HepG2 (cell line): ENCODE data around the gene PLPPR3. TPM values are rescaled to one million over a fixed set of nuclear protein-coding genes. Genes with fewer than 3 reads are reported as not detected.

Source experiments
- ATAC-seq: fragments of 200-7000 bp; cut with Tn5 transposase; 3 replicates; pipeline ENCODE4 v1.9.1; 2020; ENCODE audit warnings: mild to moderate bottlenecking, moderate library complexity
- BruUV-seq: library from RNA; stranded (reverse); fragments of 400-500 nt; replicated peaks from 2 replicates; lab custom pipeline; 2021; lab: Mats Ljungman, UMichigan
- CTCF ChIA-PET: fragments of 300-600 bp; formaldehyde crosslinking; extraction: SDS; loops from one replicate; lab custom pipeline; 2021; ENCODE audit warnings: low total read pairs, inconsistent platforms, low intra/inter-chr PET ratio; lab: Yijun Ruan, JAX
- POLR2A ChIA-PET: fragments of 350-600 bp; sonication (Branson Sonifier 250); formaldehyde crosslinking; loops from one replicate; lab custom pipeline; 2020; ENCODE audit warnings: antibody characterized with exemption, inconsistent platforms; lab: Yijun Ruan, JAX
- DNase-seq: peaks from one replicate; pipeline ENCODE4 v3.0.0-alpha.2; 2015; ENCODE audit warnings: low spot score
- FAIRE-seq: peaks from 3 replicates; lab custom pipeline; 2011; peaks lifted over from hg19 to GRCh38; lab: Jason Lieb, UNC
- H2AFZ ChIP-seq: one replicate; pipeline ENCODE4 v1.6.1; 2011; ENCODE audit warnings: low read length, inconsistent platforms
- H3K27ac ChIP-seq: fragments of 300-600 bp; 3 replicates; pipeline ENCODE4 v1.8.0; 2011; ENCODE audit warnings: mixed run types, mild to moderate bottlenecking, mixed read lengths, low read length, inconsistent platforms; ENCODE audit not compliant: insufficient read depth; ENCODE audit errors: extremely low read length
- H3K27me3 ChIP-seq, 2 experiments: fragments of 200-600 bp in 1 of 2; 2 replicates in 1 of 2; 3 replicates in 1 of 2; pipeline versions ENCODE4 v1.6.0 to v1.8.0; 2011; ENCODE audit warnings: low read length in 2 of 2, mild to moderate bottlenecking in 2 of 2, moderate library complexity in 2 of 2, inconsistent platforms in 1 of 2; ENCODE audit not compliant: insufficient read depth in 2 of 2, control insufficient read depth in 1 of 2
- H3K36me3 ChIP-seq, 2 experiments: fragments of 200-600 bp in 1 of 2; replicated peaks in 1 of 2; 2 replicates in 1 of 2; 3 replicates in 1 of 2; pipeline versions ENCODE4 v1.5.1 to v1.8.0; 2011; ENCODE audit warnings: low read length in 2 of 2, inconsistent platforms in 1 of 2; ENCODE audit not compliant: insufficient read depth in 2 of 2, control insufficient read depth in 1 of 2
- H3K4me1 ChIP-seq: 2 replicates; pipeline ENCODE4 v1.5.1; 2012; ENCODE audit warnings: low read length, inconsistent platforms; ENCODE audit not compliant: insufficient read depth
- H3K4me2 ChIP-seq: 2 replicates; pipeline ENCODE4 v1.6.0; 2011; ENCODE audit warnings: low read depth, low read length, inconsistent platforms
- H3K4me3 ChIP-seq, 3 experiments: fragments of 200-600 bp in 1 of 3; sonication (generic), shearing (Covaris generic) in 1 of 3; replicated peaks in 1 of 3; 2 replicates each; pipeline ENCODE4 v1.5.1; 2011 to 2016; ENCODE audit warnings: low read length in 3 of 3, inconsistent platforms in 2 of 3, low read depth in 2 of 3, mild to moderate bottlenecking in 2 of 3, control low read depth in 1 of 3, mixed read lengths in 1 of 3; ENCODE audit not compliant: insufficient read depth in 1 of 3
- H3K79me2 ChIP-seq: one replicate; pipeline ENCODE4 v1.6.1; 2011; ENCODE audit warnings: low read length, inconsistent platforms; ENCODE audit not compliant: insufficient read depth
- H3K9ac ChIP-seq: 2 replicates; pipeline ENCODE4 v1.6.0; 2011; ENCODE audit warnings: mild to moderate bottlenecking, low read depth, low read length, inconsistent platforms; ENCODE audit not compliant: insufficient read depth
- H3K9me3 ChIP-seq: 2 replicates; pipeline ENCODE4 v1.5.1; 2012; ENCODE audit warnings: mild to moderate bottlenecking, low read length
- H4K20me1 ChIP-seq: 2 replicates; pipeline ENCODE4 v1.6.0; 2011; ENCODE audit warnings: inconsistent platforms, mild to moderate bottlenecking, low read length, moderate library complexity; ENCODE audit not compliant: insufficient read depth
- FIP1L1 ChIP-seq: fragments of 200-400 bp; formaldehyde crosslinking; IDR thresholded peaks from 2 replicates; pipeline ENCODE4 v1.6.1; 2018; ENCODE audit warnings: low read depth, mild to moderate bottlenecking, low read length, moderate library complexity, borderline replicate concordance; ENCODE audit not compliant: insufficient read depth
- HNF4G ChIP-seq, 2 experiments: sonication (generic) in 1 of 2; formaldehyde crosslinking in 1 of 2; IDR thresholded peaks; 2 replicates each; pipeline versions ENCODE4 v1.4.0 to v1.6.1; 2011 to 2020; ENCODE audit warnings: borderline replicate concordance in 2 of 2, low read depth in 2 of 2, mild to moderate bottlenecking in 2 of 2, low read length in 1 of 2, missing genetic modification reagents in 1 of 2, moderate library complexity in 1 of 2
- U2AF2 ChIP-seq: fragments of 200-400 bp; formaldehyde crosslinking; IDR thresholded peaks from 2 replicates; pipeline ENCODE4 v1.6.1; 2017; ENCODE audit warnings: low read depth, mild to moderate bottlenecking, low read length
- ZNF441 ChIP-seq: sonication (generic); formaldehyde crosslinking; IDR thresholded peaks from 2 replicates; pipeline ENCODE4 v1.7.0; 2021; ENCODE audit warnings: missing genetic modification reagents, borderline replicate concordance
- WGBS: methylation state at CpG from one replicate; pipeline ENCODE4 v1.1.6; 2017; ENCODE audit warnings: low lambda C conversion rate; 5-methylcytosine and 5-hydroxymethylcytosine counted together
- in situ Hi-C: cut with HindIII; loops from 2 replicates; pipeline ENCODE4 v1.10.0; 2017; ENCODE audit warnings: low pct_unique_long_range_greater_than_20kb; ENCODE audit not compliant: extremely low pct_ligation_motif_present
- intact Hi-C: fragments of 100-400 bp; cut with micrococcal nuclease; formaldehyde crosslinking; loops from one replicate; pipeline ENCODE4 v1.10.0; 2022; ENCODE audit not compliant: unreplicated experiment
- polyA plus RNA-seq, 8 experiments: library from polyadenylated mRNA; depleted of rRNA in 3 of 8; stranded (reverse) in 7 of 8; unstranded in 1 of 8; fragments of >200 nt; fragmentation: Illumina TruSeq in 4 of 8; extraction: Trizol in 4 of 8; gene quantifications; 2 replicates each; pipeline versions ENCODE4 v1.2.1 to v1.2.3, GENCODE V29; 2011 to 2016; ENCODE audit warnings: low read depth in 4 of 8, missing spikeins in 1 of 8, mixed read lengths in 1 of 8; ENCODE audit not compliant: insufficient read depth in 1 of 8
- total RNA-seq, 5 experiments: library from RNA; depleted of rRNA; stranded (reverse); fragments of >200 nt; fragmentation: Illumina TruSeq; extraction: Trizol; gene quantifications; 2 replicates each; pipeline ENCODE4 v1.2.3, GENCODE V29; 2016; ENCODE audit warnings: low read depth in 1 of 5
- TF ChIP-seq, protein P1 (sequence below), 2 experiments: sonication (generic) in 1 of 2; formaldehyde crosslinking in 1 of 2; IDR thresholded peaks; 2 replicates each; pipeline versions ENCODE4 v1.4.0 to v1.6.1; 2018 to 2020; ENCODE audit warnings: missing genetic modification reagents in 2 of 2, borderline replicate concordance in 1 of 2, low read depth in 1 of 2, mild to moderate bottlenecking in 1 of 2, missing biosample characterization in 1 of 2
- TF ChIP-seq, protein P2 (sequence below): IDR thresholded peaks from 2 replicates; pipeline ENCODE4 v1.6.1; 2016; ENCODE audit warnings: missing compliant biosample characterization, missing genetic modification reagents, borderline replicate concordance
- TF ChIP-seq, protein P3 (sequence below): sonication (generic); formaldehyde crosslinking; IDR thresholded peaks from 2 replicates; pipeline ENCODE4 v1.4.0; 2020; ENCODE audit warnings: mild to moderate bottlenecking, missing genetic modification reagents
- TF ChIP-seq, protein P4 (sequence below): IDR thresholded peaks from 2 replicates; pipeline ENCODE4 v1.6.1; 2016; ENCODE audit warnings: mild to moderate bottlenecking
- TF ChIP-seq, protein P5 (sequence below): sonication (generic); formaldehyde crosslinking; IDR thresholded peaks from 2 replicates; pipeline ENCODE4 v1.8.0; 2022; ENCODE audit warnings: missing genetic modification reagents, mild to moderate bottlenecking, inconsistent platforms, borderline replicate concordance

The PLPPR3 gene
- total and polyA plus RNA-seq, 2 of the 13 experiments (the other 11 are each of a cell fraction or from before 2014, with no cell fraction given): 0.07 to 0.16 TPM

DNA sequence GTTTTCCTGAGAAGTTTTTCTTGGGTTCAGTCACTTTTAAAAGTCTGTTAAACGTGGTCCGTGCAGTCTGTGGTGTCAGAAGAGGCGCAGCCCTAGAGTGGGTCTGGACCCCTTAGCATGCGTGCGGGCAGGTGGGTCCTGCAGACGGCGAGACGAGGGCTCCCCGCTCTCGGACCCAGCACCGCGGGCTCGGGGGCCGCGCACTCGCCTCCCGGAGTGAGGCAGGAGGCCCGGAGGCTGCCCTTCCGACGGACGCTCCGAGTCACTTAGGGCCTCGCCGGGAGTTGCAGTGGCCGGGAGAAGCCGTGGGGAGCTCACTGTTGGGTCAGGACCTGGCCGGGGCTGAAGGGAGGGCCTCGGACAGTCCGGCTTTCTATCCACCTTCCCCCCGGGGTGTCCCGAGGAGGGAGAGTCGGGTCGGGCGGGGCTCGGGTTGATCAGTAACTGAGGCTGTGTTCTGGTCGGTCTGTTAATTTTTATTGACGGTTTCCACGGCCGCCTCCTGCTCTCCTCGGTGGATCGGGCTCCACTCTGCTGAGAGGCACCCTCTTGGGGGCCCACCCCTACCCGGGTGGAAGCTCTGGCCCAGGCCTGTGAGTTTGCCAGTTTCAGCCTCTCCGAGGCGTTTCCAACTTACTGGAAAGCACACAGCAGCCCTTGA, 23.2 kb downstream of the PLPPR3 start (continued):
- TF ChIP-seq, protein P1, sequence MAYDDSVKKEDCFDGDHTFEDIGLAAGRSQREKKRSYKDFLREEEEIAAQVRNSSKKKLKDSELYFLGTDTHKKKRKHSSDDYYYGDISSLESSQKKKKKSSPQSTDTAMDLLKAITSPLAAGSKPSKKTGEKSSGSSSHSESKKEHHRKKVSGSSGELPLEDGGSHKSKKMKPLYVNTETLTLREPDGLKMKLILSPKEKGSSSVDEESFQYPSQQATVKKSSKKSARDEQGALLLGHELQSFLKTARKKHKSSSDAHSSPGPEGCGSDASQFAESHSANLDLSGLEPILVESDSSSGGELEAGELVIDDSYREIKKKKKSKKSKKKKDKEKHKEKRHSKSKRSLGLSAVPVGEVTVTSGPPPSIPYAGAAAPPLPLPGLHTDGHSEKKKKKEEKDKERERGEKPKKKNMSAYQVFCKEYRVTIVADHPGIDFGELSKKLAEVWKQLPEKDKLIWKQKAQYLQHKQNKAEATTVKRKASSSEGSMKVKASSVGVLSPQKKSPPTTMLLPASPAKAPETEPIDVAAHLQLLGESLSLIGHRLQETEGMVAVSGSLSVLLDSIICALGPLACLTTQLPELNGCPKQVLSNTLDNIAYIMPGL (CRISPR knock-in tag; IDR thresholded peaks at IDR 0.05; ENCODE audit: borderline replicate concordance in 1 of 2, low read depth in 1 of 2): peak in 1 of 2 experiments; percentile 7; a peak in 1 of 4 replicates
- TF ChIP-seq, protein P2, sequence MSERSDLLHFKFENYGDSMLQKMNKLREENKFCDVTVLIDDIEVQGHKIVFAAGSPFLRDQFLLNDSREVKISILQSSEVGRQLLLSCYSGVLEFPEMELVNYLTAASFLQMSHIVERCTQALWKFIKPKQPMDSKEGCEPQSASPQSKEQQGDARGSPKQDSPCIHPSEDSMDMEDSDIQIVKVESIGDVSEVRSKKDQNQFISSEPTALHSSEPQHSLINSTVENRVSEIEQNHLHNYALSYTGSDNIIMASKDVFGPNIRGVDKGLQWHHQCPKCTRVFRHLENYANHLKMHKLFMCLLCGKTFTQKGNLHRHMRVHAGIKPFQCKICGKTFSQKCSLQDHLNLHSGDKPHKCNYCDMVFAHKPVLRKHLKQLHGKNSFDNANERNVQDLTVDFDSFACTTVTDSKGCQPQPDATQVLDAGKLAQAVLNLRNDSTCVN (CRISPR knock-in tag): no peak
- TF ChIP-seq, all 625 proteins: peak for 64

DNA sequence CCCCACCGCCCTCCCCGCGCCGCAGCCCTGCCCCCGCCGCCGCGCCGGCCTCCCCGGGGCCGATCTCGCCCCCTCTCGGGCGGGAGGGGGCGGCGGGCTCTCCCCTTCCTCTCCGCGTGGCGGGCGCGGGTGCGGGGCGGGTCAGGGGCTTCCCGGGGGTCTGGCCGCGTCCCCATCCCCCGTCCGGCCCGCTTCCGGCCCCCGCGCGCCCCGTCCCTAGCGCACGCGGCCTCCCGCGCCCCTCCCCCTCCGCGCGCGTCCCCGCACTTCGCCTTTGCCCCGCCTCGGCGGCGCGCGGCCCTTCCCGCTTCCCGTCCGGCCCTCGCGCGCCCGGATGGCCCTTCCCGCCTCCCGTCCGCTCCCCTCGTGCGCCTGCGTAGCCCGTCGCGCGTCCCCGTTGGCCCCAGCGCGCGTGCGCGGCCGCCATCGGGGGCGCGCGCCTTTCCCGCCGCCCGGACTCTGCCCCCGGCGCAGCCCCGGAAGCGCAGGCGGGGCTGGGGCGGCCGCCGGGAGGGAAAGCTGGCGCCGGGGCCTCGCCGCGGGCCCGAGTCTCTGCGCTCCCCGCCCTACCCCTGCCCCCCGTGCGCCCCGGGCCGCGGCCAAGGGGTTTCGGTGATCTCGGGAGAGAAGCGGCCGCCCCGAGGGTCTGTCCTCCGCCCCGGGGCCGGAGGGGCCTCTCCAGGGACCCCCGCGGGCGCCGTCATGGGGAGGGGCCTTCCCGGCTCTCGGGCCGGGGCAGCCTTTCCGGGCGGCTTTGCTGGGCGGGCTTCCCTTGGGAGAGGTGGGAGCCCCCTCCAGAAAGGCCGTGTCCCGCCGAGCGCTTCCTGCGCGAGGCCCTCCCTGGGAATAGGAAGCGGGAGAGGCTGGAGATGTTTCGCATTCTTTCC, 24.0 kb downstream of the PLPPR3 start:
- H3K27me3 ChIP-seq: no peaks in the 10 kb centered on the region; a peak in 1 of 5 replicates
- peaks cover 47% of the 10 kb centered on the region for H4K20me1 ChIP-seq
- peak; percentile 10; the same call in 2 of the 3 replicates for ATAC-seq
- no peaks in the 10 kb centered on the region for H3K9me3 ChIP-seq
- peaks cover 49% of the 10 kb centered on the region for H3K79me2 ChIP-seq
- POLR2A ChIA-PET: interaction anchor here (0.7 to 2.6 kb wide), 12 partner anchors 9 to 228 kb away, joined by 3 to 16 read pairs (median 6); partner anchors contain the start of genes CNN2 and WDR18
- peak overlapping the region; percentile 99 for H3K9ac ChIP-seq
- peak overlapping the region; percentile 89 for H3K4me2 ChIP-seq
- intact Hi-C loops (loop anchor here (2.0 kb wide), 1 partner anchor 27 kb away; no protein-coding TSS in a partner anchor), in situ Hi-C loops (no loop called here)
- CTCF ChIA-PET: no interaction called here
- BruUV-seq: no TSS peak
- FAIRE-seq: no peak
- peak; percentile 78 for DNase-seq
- H3K4me1 ChIP-seq: peaks cover 68% of the 10 kb centered on the region
- WGBS: 3% methylated on average over 26 of the region's 129 CpGs
- peak overlapping the region; percentile 85 to 96 (median 96) for H3K4me3 ChIP-seq
- H3K36me3 ChIP-seq: peaks cover 13 to 27% of the 10 kb centered on the region in 2 experiments; a peak in 4 of 5 replicates
- no peak overlapping the region for H2AFZ ChIP-seq
- H3K27ac ChIP-seq: peak overlapping the region; percentile 97
- TF ChIP-seq ZNF441 (CRISPR knock-in tag) (0 out of 2 replicates have a peak, but pooled peaks have one; percentile 13), FIP1L1 (no peak), HNF4G (IDR thresholded peaks at IDR 0.05; ENCODE audit: borderline replicate concordance, low read depth, low read length) (peak; percentile 70; the same call in 1 of the 2 replicates), HNF4G (CRISPR knock-in tag; IDR thresholded peaks at IDR 0.05; ENCODE audit: borderline replicate concordance, low read depth) (0 out of 2 replicates have a peak, but pooled peaks have one; percentile 50), U2AF2 (no peak)
- TF ChIP-seq, protein P3, sequence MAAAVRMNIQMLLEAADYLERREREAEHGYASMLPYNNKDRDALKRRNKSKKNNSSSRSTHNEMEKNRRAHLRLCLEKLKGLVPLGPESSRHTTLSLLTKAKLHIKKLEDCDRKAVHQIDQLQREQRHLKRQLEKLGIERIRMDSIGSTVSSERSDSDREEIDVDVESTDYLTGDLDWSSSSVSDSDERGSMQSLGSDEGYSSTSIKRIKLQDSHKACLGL: peak; percentile 31; the same call in 1 of the 2 replicates
- TF ChIP-seq, protein P4, sequence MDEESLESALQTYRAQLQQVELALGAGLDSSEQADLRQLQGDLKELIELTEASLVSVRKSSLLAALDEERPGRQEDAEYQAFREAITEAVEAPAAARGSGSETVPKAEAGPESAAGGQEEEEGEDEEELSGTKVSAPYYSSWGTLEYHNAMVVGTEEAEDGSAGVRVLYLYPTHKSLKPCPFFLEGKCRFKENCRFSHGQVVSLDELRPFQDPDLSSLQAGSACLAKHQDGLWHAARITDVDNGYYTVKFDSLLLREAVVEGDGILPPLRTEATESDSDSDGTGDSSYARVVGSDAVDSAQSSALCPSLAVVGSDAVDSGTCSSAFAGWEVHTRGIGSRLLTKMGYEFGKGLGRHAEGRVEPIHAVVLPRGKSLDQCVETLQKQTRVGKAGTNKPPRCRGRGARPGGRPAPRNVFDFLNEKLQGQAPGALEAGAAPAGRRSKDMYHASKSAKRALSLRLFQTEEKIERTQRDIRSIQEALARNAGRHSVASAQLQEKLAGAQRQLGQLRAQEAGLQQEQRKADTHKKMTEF (CRISPR knock-in tag): no peak
- TF ChIP-seq, protein P5, sequence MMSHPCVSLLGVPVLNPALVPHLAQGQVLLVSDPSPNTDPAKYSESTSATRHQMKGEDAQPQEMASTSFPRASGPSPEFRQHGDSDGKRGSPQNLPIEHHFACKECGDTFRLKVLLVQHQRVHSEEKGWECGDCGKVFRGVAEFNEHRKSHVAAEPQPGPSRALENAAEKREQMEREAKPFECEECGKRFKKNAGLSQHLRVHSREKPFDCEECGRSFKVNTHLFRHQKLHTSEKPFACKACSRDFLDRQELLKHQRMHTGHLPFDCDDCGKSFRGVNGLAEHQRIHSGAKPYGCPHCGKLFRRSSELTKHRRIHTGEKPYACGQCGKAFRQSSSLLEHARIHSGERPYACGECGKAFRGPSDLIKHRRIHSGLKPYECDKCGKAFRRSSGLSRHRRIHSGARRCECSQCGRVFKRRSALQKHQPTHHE (CRISPR knock-in tag): no peak
